ENCODE results near the gene HCFC1.
"Not testable (repeated sequence)": the region's sequence is repeated elsewhere in the genome, so short reads cannot be mapped to it uniquely, and the experiment has no call there.

The HCFC1 gene

DNA sequence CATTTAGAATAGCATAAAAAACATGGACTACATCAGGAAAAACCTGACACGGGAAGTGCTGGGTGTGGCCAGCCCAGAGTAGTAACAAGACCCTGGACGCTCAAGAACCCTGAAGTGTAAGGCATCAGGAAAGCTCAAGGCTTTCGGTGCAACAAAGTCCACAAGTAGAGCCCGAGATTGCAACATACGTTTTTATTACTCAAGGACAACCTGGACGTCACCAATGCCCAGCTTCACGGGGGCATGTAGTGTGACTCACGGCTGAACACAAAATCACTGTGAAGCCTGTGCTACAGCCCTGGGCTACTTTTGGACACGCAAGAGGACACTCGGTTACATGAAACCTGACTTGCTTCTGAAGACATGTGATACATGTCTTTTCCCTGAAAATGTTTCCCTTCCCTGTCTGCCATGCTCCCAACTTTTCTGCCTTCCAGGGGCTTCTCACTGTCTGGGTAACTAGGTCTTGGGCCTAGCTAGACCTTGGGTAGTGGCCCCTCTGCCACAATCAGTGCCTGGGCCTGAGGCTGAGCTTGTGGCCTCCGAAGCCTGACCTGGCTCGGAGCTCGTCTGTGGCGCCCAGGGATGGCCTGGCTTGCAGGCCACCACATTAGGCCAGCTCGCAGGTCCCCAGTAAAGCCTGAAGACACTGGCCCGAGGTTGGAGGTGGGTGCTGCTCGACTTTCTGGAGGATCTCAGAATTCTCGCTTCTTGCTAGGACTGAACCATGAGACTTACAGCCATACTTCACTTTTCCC lies 38.9 kb upstream of the HCFC1 start:
- H3K4me3 ChIP-seq (ENCODE audit: low read depth, low read length), result no peak overlapping the region

DNA sequence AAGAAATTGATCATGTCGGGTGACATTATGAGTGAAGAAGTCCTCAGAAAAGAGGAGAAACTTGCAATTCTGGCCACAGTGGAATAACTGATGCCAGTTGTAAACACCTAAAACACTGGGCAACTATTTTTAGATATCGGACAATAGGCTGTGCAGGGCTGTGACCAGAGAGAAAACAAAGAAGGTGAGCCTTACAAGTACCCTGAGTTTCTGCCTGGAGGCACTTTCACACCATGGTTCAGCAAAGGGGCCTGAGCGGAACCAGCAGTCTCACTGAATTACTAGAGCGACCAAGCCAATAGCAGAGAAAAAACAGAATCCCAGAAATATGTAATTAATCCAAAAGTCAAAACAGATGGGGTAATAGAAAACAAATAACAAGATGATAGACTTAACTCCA lies 36.9 kb upstream of the HCFC1 start:
- no peak overlapping the region for H3K4me3 ChIP-seq (ENCODE audit: low read depth, low read length)

GRCh38 chrX:154006947-154007346 lies 35.3 kb upstream of the HCFC1 start:
- H3K4me3 ChIP-seq (ENCODE audit: low read depth, low read length), result no peak overlapping the region

GRCh38 chrX:154004315-154004714 lies 32.7 kb upstream of the HCFC1 start:
- H3K4me3 ChIP-seq (ENCODE audit: low read depth, low read length), result no peak overlapping the region

- H3K4me3 ChIP-seq (ENCODE audit: low read depth, low read length), result no peak overlapping the region
Observed at GRCh38 chrX:154002215-154002719, 30.6 kb upstream of the HCFC1 start.

- H3K4me3 ChIP-seq (ENCODE audit: low read depth, low read length), result no peak overlapping the region
Observed at GRCh38 chrX:154000051-154000450, 28.4 kb upstream of the HCFC1 start.

GRCh38 chrX:153999359-154000037 lies 27.9 kb upstream of the HCFC1 start:
- H3K4me3 ChIP-seq (ENCODE audit: low read depth, low read length), result no peak overlapping the region

- H3K4me3 ChIP-seq (ENCODE audit: low read depth, low read length), result no peak overlapping the region
Observed at GRCh38 chrX:153995504-153995903, 23.9 kb upstream of the HCFC1 start.

DNA sequence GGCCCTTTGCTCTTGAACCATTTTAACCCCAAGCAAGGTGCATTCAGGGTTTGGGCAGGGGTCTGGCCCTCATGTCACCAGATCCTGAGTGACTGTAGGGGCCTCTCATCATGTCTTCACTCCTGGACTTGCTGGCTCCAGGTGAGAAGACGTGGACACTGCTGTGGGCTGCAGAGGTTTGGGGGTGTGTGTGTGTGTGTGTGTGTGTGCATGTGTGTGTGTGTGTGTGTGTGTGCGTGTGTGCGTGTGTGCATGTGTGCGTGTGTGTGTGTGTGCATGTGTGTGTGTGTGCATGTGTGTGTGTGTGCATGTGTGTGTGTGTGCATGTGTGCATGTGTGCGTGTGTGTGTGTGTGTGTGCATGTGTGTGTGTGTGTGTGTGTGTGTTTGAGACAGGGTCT lies 22.8 kb upstream of the HCFC1 start:
- H3K4me3 ChIP-seq (ENCODE audit: low read depth, low read length), result not testable (repeated sequence)

DNA sequence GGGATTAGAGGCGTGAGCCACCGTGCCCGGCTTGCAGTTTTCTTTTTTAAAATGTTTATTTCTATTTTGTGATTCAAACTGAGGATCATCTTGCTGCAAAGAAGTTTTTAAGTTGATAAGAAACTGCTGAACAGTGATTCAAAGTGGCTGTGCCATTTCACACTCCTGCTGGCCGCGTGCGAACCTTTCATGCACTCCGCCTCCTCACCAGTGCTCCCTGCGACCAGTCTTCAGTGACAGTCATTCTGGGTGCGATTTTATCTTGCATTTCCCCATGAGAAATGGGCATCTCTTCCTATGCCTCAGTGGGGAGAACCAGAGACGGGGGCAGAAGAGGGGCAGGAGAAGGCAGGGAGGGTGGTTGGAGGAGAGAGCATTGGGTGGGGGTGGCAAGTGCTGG lies 22.4 kb upstream of the HCFC1 start:
- H3K4me3 ChIP-seq (ENCODE audit: low read depth, low read length), result no peak overlapping the region

DNA sequence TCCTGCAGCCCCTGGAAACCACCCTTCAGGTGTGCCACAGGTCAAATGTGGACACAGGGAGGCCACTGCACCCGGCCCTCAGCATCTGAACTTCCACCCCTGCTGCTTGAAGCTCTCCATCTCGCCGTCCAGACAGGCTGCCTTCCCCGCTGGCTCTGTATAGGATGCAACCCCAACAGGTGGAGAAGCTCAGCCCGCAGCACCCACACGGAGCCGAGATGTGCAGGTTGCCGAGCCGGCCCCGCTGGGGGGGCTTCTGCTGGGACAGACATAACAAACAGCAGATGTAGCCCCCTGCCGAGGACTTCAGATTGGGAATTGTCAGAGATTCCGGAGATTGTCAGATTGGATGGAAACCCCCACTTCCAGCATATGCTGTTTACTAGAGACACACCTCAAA lies 21.5 kb upstream of the HCFC1 start:
- H3K4me3 ChIP-seq (ENCODE audit: low read depth, low read length), result no peak overlapping the region

- no peak overlapping the region for H3K4me3 ChIP-seq (ENCODE audit: low read depth, low read length)
Observed at GRCh38 chrX:153992180-153992579, 20.6 kb upstream of the HCFC1 start.

GRCh38 chrX:153991013-153991580 lies 19.5 kb upstream of the HCFC1 start:
- no peak overlapping the region for H3K4me3 ChIP-seq (ENCODE audit: low read depth, low read length)

DNA sequence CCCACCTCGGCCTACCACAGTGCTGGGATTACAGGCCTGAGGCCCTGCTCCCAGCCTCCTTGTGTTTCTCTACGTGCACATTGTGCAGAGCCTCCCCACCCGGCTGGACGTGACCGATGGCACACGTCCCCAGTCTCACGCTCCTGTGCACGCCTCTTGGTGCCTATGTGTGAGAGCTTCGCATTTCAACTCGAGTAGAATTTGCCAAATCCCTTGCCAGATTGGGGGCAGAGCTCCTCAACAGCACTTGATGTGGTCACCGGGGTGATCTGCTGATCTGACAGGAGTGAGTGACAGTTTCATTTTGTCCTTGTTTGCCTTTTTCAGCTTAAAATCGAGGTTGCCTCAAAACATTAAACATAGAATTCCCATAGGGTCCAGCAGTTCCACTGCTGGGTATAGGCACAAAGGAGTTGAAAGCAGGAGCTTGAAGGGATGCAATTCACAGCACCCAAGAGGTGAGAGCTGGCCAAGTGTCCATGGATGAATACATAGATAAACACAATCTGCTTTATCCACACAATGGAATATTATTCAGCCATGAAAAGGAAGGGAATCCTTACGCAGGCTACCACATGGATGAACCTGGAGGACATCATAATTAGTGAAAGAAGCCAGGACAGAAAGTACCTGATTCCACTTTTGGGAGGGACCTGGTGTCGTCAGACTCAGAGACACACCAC lies 18.5 kb upstream of the HCFC1 start:
- H3K4me3 ChIP-seq (ENCODE audit: low read depth, low read length), result no peak overlapping the region

- no peak overlapping the region for H3K4me3 ChIP-seq (ENCODE audit: low read depth, low read length)
Observed at GRCh38 chrX:153988493-153988892, 16.9 kb upstream of the HCFC1 start.

GRCh38 chrX:153984351-153985178 lies 12.9 kb upstream of the HCFC1 start:
- H3K4me3 ChIP-seq (ENCODE audit: low read depth, low read length), result no peak overlapping the region

- no peak overlapping the region for H3K4me3 ChIP-seq (ENCODE audit: low read depth, low read length)
Observed at GRCh38 chrX:153983321-153983801, 11.7 kb upstream of the HCFC1 start.

GRCh38 chrX:153981771-153982533 lies 10.3 kb upstream of the HCFC1 start:
- no peak overlapping the region for H3K4me3 ChIP-seq (ENCODE audit: low read depth, low read length)

DNA sequence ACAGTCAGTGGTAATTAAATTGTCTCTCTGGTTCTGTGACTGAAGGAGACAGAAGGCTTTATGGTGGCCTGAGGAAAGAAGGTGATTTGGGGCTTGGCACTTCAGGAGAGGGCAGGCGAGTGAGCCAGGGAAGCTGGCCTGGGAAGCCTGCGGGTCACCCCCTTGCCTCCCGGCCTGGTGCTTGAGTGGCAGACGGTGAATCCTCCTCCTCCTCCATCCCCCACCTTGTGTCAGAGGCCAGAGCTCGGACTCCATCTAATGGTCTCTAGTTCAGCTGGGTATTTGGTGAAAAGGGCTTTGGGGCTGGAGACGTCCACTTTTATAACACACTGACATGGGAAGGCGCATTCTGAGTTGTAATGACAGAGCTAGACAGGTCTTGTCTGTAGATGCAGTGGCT lies 9.6 kb upstream of the HCFC1 start:
- H3K4me3 ChIP-seq (ENCODE audit: low read depth, low read length), result no peak overlapping the region

DNA sequence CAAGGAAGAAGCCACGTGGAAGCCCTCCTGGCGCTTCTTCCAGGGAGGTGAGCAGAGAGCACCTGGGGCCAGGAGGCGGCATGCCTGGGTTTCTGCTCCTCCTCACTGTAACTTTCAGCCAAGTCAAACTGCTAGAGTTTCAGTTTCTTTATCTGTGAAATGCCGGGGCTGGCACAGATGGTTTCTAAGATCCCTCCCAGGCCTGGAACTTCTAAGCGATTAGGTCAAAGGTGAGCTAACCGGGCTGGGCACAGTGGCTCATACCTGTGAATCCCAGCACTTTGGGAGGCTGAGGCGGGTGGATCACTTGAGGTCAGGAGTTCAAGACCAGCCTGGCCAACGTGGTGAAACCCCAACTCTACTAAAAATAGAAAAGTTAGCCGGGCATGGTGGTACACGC lies 8.8 kb upstream of the HCFC1 start:
- H3K4me3 ChIP-seq (ENCODE audit: low read depth, low read length), result not testable (repeated sequence)
